ENCODE measurements around the gene PDPR.
"Not testable (repeated sequence)": the region's sequence is repeated elsewhere in the genome, so short reads cannot be mapped to it uniquely, and the experiment has no call there.

- not testable (repeated sequence) for TF ChIP-seq SMC3 (conservative IDR thresholded peaks at IDR 0.05; ENCODE audit: poor library complexity); EP300 (conservative IDR thresholded peaks at IDR 0.05; ENCODE audit: poor library complexity, severe bottlenecking); CTCF (IDR thresholded peaks at IDR 0.05; ENCODE audit: poor library complexity, severe bottlenecking); TAF1 (IDR thresholded peaks at IDR 0.05; ENCODE audit: low read depth); REST (IDR thresholded peaks at IDR 0.05; ENCODE audit: borderline replicate concordance); POLR2AphosphoS5 (IDR thresholded peaks at IDR 0.05)
Measured at GRCh38 chr16:70088160-70088559, 26.0 kb upstream of the PDPR start.

Measured in neural cell (in vitro differentiated cells).